ENCODE results near the gene SHISA5. TPM values are rescaled to one million over a fixed set of nuclear protein-coding genes. Genes with fewer than 3 reads are reported as not detected.
A peak's percentile ranks its signal among the peaks of the same experiment; 100 is the strongest.
"Not testable (repeated sequence)": the region's sequence is repeated elsewhere in the genome, so short reads cannot be mapped to it uniquely, and the experiment has no call there.

The SHISA5 gene
- total RNA-seq, 1 experiment from 2014 or later = 226 TPM

DNA sequence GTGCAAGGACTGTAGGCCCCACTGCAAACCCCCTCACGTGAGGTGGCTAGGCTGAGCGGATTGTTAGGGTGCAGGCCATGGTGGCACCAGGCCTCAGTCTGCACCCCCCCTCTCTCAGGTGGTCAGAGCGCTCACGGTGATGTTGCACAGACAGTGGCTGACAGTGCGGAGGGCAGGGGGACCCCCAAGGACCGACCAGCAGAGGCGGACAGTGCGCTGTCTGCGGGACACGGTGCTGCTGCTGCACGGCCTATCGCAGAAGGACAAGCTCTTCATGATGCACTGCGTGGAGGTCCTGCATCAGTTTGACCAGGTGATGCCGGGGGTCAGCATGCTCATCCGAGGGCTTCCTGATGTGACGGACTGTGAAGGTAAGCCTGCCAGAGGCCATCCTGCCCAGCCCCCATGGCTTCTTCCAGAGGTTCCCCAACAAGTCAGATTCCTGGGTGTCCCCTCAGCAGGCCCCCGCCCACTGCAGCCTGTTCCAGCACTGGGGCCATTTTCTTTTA is 39.2 kb downstream of the SHISA5 start:
- Mint-ChIP-seq H3K36me3 (ENCODE audit: insufficient read depth, unreplicated experiment) (peaks cover 29% of the 10 kb centered on the region), H3K27me3 (ENCODE audit: insufficient read depth, unreplicated experiment) (no peaks in the 10 kb centered on the region), H3K27ac (ENCODE audit: unreplicated experiment) (peak overlapping the region; percentile 99), H3K9me3 (ENCODE audit: unreplicated experiment) (no peaks in the 10 kb centered on the region), H3K4me1 (ENCODE audit: low read depth, unreplicated experiment) (peaks cover 11% of the 10 kb centered on the region), H3K4me3 (ENCODE audit: unreplicated experiment) (no peak overlapping the region)
- Histone ChIP-seq H3K36me3 (ENCODE audit: control insufficient read depth, insufficient read depth, low read length) (peaks cover 7% of the 10 kb centered on the region), H3K9me3 (no peaks in the 10 kb centered on the region), H3K4me3 (ENCODE audit: low read depth, low read length) (no peak overlapping the region), H3K27me3 (replicated peaks; ENCODE audit: control insufficient read depth, insufficient read depth, low read length) (no peaks in the 10 kb centered on the region), H3K4me1 (peaks cover 13% of the 10 kb centered on the region)
- no peak for DNase-seq
- intact Hi-C loops (cut with micrococcal nuclease; ENCODE audit: unreplicated experiment) = loop anchor here (1.0 to 10.0 kb wide), 5 partner anchors 9 to 200 kb away; partner anchors contain the start of gene CELSR3
- no TSS peak for BruUV-seq (replicated peaks)
- CTCF ChIA-PET = interaction anchor here (0.9 to 1.9 kb wide), 2 partner anchors 29 to 43 kb away, joined by 5 to 6 read pairs; no protein-coding TSS in a partner anchor
- TF ChIP-seq, protein P1, sequence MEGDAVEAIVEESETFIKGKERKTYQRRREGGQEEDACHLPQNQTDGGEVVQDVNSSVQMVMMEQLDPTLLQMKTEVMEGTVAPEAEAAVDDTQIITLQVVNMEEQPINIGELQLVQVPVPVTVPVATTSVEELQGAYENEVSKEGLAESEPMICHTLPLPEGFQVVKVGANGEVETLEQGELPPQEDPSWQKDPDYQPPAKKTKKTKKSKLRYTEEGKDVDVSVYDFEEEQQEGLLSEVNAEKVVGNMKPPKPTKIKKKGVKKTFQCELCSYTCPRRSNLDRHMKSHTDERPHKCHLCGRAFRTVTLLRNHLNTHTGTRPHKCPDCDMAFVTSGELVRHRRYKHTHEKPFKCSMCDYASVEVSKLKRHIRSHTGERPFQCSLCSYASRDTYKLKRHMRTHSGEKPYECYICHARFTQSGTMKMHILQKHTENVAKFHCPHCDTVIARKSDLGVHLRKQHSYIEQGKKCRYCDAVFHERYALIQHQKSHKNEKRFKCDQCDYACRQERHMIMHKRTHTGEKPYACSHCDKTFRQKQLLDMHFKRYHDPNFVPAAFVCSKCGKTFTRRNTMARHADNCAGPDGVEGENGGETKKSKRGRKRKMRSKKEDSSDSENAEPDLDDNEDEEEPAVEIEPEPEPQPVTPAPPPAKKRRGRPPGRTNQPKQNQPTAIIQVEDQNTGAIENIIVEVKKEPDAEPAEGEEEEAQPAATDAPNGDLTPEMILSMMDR (IDR thresholded peaks at IDR 0.05; ENCODE audit: insufficient read depth in 1 of 2, low read depth in 1 of 2, low read length in 1 of 2, severe bottlenecking in 1 of 2, unreplicated experiment in 1 of 2) = no peak
- POLR2A ChIA-PET = interaction anchor here (0.9 to 1.7 kb wide), 3 partner anchors 9 to 77 kb away, joined by 3 to 10 read pairs (median 3); partner anchors contain the start of gene ATRIP

DNA sequence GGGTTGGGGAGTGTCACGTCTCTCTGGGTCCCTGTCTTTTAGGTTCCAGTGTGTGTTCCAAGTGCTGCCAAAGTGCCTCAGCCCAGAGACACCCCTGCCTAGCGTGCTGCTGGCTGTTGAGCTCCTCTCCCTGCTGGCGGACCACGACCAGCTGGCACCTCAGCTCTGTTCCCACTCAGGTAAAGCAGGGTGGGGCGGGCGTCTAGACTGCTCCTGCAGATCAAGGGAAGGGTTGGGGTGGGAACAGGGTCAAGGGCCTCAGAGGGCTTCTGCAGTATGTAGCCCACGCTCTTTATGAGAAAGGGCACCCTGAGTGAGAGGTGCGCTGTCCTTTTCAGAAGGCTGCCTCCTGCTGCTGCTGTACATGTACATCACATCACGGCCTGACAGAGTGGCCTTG is 40.3 kb downstream of the SHISA5 start:
- Mint-ChIP-seq H3K4me3 (ENCODE audit: unreplicated experiment) (no peak overlapping the region), H3K27ac (ENCODE audit: unreplicated experiment) (no peak overlapping the region), H3K4me1 (ENCODE audit: low read depth, unreplicated experiment) (peaks cover 10% of the 10 kb centered on the region), H3K36me3 (ENCODE audit: insufficient read depth, unreplicated experiment) (peaks cover 27% of the 10 kb centered on the region), H3K27me3 (ENCODE audit: insufficient read depth, unreplicated experiment) (no peaks in the 10 kb centered on the region), H3K9me3 (ENCODE audit: unreplicated experiment) (no peaks in the 10 kb centered on the region)
- TF ChIP-seq, protein P1 (IDR thresholded peaks at IDR 0.05; ENCODE audit: insufficient read depth in 1 of 2, low read depth in 1 of 2, low read length in 1 of 2, severe bottlenecking in 1 of 2, unreplicated experiment in 1 of 2) = no peak
- Histone ChIP-seq H3K9me3 (no peaks in the 10 kb centered on the region), H3K4me3 (ENCODE audit: low read depth, low read length) (no peak overlapping the region), H3K27me3 (replicated peaks; ENCODE audit: control insufficient read depth, insufficient read depth, low read length) (no peaks in the 10 kb centered on the region), H3K36me3 (ENCODE audit: control insufficient read depth, insufficient read depth, low read length) (peaks cover 9% of the 10 kb centered on the region), H3K4me1 (peaks cover 13% of the 10 kb centered on the region)
- no TSS peak for BruUV-seq (replicated peaks)
- ChIA-PET CTCF (interaction anchor here (0.8 to 2.0 kb wide), 3 partner anchors 10 to 47 kb away, joined by 3 to 9 read pairs (median 6); no protein-coding TSS in a partner anchor), POLR2A (interaction anchor here (0.6 to 1.7 kb wide), 4 partner anchors 10 to 24 kb away, joined by 4 to 10 read pairs (median 4); partner anchors contain the start of genes ATRIP and CCDC51)
- intact Hi-C loops (cut with micrococcal nuclease; ENCODE audit: unreplicated experiment) = loop anchor here (10.0 kb wide), 1 partner anchor 201 kb away; the partner anchor contains the start of gene CELSR3
- no peak for DNase-seq

- intact Hi-C loops (cut with micrococcal nuclease; ENCODE audit: unreplicated experiment) = loop anchor here (10.0 kb wide), 1 partner anchor 203 kb away; the partner anchor contains the start of gene CELSR3
- CTCF ChIA-PET; H3K4me1 Mint-ChIP-seq (ENCODE audit: low read depth, unreplicated experiment): not testable (repeated sequence)
These were observed 42.2 kb downstream of the SHISA5 start for GRCh38 chr3:48461767-48462166.

More at GRCh38 chr3:48461767-48462166, 42.2 kb downstream of the SHISA5 start:
- H3K4me3 ChIP-seq (ENCODE audit: low read depth, low read length); H3K9me3 Mint-ChIP-seq (ENCODE audit: unreplicated experiment); H3K9me3 ChIP-seq; POLR2A ChIA-PET; H3K27me3 Mint-ChIP-seq (ENCODE audit: insufficient read depth, unreplicated experiment); H3K4me3 Mint-ChIP-seq (ENCODE audit: unreplicated experiment); H3K36me3 ChIP-seq (ENCODE audit: control insufficient read depth, insufficient read depth, low read length); BruUV-seq (replicated peaks); DNase-seq; H3K27ac Mint-ChIP-seq (ENCODE audit: unreplicated experiment); H3K27me3 ChIP-seq (replicated peaks; ENCODE audit: control insufficient read depth, insufficient read depth, low read length): not testable (repeated sequence)
- H3K4me1 ChIP-seq = peaks cover 12% of the 10 kb centered on the region
- peaks cover 24% of the 10 kb centered on the region for H3K36me3 Mint-ChIP-seq (ENCODE audit: insufficient read depth, unreplicated experiment)
